Measurements from ENCODE around the gene RAI1.
"Not testable (repeated sequence)": the region's sequence is repeated elsewhere in the genome, so short reads cannot be mapped to it uniquely, and the experiment has no call there.

The RAI1 gene

GRCh38 chr17:17682737-17683680, 1.8 kb downstream of the RAI1 start:
- peak; percentile 73 for DNase-seq

GRCh38 chr17:17683710-17684365, 2.6 kb downstream of the RAI1 start:
- DNase-seq = no peak

DNA sequence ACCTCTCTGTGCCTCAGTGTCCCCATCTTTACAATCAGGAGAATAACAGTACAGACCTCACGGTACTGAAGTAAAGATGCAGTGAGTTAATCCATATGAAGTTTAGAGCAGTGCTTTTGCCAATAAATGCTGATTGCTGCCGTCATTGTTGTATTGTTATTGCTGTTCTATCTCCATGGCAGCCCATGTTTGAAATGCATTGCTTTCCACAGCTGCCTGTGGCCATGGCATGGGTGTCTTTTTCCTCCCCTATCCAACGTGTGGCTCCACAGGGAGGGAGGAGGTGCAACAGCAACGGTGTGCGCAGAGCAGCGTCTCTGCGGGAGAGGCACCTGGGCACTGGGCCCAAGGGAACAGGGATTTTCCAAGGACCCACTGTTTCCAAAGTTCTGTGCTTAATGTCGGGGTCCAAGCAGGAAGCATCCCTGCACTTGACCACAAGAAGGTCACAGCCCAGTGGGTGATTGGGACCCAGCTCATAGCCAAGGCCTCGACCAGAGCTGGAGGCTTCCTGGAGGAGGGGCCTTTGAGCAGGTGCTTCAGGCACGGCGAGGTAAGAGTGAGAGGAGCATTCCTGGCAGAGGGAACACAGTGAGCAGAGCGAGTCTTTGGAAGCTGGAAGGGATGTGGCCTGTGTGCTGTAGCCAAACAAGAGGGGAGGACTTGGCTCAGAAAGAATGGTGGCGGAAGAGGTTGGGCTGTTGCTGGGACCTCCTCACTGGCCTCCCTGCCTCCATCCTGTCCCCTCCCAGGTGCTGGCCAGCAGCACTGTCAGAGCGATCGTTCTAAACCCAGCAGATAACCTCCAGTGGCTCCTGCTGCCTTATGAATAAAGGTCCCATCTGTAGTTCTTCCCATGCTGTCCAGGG, 3.9 kb downstream of the RAI1 start:
- DNase-seq = no peak

DNA sequence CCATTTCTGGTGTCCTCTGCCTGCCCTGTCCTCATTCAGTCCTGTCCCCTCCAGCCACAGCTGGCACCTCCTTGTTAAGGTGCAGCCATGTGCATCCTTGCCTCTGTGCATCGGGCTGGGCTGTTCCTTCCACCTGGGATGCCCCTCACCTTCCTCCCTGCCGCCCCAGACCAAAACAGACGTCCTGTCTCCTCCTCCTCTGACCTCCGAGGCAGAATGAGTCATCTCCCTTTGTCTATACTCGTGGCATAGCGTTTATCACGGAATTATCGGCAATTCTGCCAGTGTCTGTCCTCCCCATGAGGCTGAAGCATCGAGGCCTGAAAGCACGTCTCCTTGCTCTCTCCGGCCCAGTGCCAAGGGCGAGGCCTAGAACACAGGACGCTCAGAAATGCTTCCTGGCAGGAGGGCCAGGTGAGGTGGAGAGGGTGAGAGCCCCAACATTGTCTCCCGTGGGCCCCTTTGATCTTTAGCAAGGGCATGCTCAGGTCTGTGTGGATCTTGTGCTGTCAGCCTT, 4.6 kb downstream of the RAI1 start:
- DNase-seq = no peak

GRCh38 chr17:17689312-17689711, 8.1 kb downstream of the RAI1 start:
- DNase-seq = no peak

DNA sequence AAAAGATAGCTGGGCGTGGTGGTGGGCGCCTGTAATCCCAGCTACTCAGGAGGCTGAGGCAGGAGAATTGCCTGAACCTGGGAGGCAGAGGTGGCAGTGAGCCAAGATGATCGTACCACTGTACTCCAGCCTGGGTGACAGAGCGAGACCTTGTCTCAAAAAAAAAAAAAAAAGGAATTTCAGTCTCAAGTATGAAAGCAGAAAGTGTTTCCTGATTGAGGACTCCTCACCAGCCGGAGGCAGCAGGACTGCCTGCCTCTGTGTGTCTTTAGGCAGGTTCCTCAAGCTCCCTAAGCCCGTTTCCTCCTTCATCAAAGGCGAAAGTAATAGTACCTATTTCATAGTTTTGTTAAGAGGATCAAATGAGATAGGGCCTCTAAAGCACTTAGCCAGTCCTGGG, 9.0 kb downstream of the RAI1 start:
- not testable (repeated sequence) for DNase-seq

GRCh38 chr17:17691468-17692263, 10.4 kb downstream of the RAI1 start:
- no peak for DNase-seq

DNA sequence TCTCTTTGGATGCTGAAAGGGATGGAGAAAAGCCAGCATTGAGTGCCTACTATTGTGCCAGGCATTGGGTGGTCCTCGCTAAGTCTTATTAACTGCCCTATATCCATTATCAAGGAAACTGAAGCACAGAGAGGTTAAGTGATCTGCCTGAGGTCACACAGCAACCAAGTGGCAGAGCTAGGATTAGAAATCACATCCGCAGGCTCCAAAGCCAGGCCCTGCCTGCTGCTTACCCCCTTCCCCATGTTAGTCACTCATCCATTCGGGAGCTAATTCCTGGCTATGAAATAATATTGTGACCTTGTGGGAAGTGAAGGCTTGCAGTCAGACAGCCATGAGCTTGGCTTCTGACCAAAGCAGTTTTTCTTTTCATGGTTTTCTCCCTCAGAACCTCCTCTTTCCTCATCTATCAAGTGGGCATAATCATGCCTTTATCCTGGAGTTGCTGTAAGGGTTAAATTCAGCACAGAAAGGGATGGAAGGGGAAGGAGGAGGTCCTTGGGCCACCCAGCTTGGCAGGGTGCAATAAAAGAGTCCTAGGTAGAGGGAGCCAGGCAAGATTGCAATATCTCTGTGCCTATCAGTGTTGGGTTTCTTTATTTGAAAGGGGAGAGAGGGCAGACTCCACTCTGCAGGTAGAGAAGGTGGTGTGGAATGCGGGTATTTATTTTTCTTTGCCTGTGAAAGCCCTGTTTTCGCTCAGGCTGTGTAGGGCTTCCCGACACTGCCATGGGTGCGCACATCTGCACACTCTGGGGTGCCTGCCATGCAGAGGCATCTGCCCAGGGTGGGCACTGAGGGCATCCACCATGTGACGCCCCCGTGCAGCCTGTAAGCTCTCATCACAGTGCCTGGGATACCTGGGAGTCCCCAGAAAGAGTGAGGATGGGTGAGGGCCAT, 11.3 kb downstream of the RAI1 start:
- DNase-seq = no peak

DNA sequence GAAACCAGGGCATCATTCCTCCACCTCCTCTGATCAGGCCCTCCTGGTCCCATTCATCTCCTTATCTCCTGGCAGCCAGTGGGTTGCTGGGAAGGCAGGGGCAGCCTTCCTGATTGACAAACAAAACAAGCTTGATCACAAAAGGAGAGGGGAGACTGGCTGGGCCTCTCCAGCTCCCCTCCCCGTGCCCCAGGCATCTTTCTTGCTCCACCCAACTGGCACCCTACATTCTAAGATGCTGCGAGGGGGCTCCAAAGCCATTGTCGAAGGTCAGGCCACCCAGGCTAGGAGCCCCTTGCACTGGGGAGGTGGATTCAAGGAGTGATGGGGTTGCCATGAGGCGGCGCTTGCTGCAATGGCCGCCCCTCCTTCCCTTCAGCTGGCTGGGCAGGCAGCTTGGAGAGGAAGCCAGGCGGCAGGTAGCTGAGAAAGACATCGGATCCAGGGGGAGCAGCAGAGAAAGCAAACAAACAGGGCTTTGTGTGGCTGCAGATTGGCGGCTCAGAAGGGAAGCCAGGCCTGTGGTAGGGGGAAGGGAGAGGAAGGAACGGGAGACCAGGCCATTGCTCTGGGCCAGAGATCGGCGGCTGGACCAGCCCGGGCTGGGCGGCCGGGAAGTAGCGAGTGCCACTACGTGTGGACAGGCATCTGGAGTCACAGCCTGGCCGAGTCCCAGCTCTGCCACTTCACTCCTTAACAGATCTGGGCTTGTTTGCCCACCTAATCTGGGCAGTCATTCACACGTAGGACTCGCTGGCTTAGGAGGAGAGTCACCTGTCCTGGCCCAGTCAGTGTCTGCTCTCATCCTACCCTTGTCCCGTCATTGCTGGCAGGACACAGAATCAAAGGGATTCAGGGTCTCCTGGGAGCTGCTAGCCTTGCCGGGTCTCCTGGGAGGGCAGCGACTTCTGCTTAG, 12.3 kb downstream of the RAI1 start:
- no peak for DNase-seq

GRCh38 chr17:17694169-17695081, 13.2 kb downstream of the RAI1 start:
- peak; percentile 79 for DNase-seq

- DNase-seq = no peak
Measured at GRCh38 chr17:17696085-17696484, 14.8 kb downstream of the RAI1 start.

- DNase-seq = no peak
Measured at GRCh38 chr17:17696882-17697633, 15.8 kb downstream of the RAI1 start.

DNA sequence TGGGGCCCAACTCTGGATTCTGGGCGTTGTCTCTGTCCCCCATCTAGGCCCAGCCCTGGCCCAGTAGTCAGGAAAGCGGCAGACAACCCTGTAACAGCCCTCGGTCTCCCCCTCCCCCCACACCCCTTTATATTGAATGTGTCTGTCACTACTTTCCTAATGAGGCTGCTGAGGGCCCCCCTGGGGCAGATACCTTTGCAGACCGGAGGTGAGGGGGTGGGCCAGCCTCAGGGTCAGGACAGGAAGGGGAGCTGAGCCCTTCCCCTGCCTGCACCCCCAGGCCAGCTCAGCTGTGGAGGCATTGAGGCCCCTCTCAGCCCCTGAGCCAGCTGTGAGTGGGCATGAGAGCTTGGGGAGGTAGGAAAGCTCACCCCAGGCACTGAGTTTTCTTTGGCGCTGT, 17.1 kb downstream of the RAI1 start:
- DNase-seq = no peak

DNA sequence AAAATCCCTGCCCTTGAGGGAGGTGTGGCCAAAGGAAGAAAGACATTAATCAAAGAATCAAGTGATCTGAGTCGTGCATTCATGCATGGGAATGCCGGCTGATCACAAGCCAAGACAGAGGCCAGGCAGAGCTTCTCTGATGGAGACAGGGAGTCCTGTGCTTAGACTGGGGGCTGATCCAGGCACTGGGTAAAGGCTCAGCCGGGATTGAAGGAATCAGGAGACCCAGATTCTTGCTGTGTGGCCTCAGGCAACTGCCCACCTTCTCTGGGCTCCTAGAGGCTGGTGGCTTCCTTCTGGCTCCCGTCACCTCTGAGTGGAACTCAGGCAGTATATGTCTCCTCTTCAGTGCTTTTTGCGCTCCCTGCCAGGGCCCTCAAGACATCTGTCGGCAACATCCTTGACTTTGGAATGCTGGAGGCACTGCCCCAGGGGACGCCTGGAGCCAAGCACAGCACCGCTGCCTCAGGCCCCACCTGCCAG, 17.7 kb downstream of the RAI1 start:
- DNase-seq = no peak

GRCh38 chr17:17699491-17699890, 18.2 kb downstream of the RAI1 start:
- DNase-seq = no peak

GRCh38 chr17:17700251-17700969, 19.2 kb downstream of the RAI1 start:
- DNase-seq = no peak

DNA sequence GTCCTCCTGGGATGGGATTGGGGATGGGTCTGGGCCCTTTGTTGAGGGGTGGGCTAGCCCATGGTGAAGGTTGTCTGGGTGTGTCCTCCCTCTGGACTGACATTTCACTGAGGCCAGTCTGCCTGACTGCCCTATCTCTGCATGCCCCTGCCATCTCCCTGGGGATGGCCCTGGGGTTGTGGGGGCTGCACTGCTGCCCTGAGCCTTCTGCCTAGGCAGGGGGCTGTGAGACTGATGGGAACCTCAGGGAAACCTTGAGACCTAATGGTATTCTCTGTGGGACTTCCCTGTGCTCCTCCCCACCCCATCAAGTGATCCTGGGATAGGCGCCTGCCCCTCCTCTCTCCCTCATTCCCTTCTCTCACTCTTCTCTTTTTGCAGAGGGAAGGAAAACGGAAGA, 19.9 kb downstream of the RAI1 start:
- DNase-seq = no peak

Data from CD4-positive, alpha-beta T cell treated with Interleukin-21 for 1 hour (primary cell).